ENCODE measurements around the gene GALNT17.

Gene GALNT17

GRCh38 chr7:71298378-71298777 lies 166.4 kb downstream of the GALNT17 start:
- ChIA-PET POLR2A (no interaction called here), CTCF (no interaction called here)
- TF ChIP-seq ELF4 (IDR thresholded peaks at IDR 0.05) (no peak), ZNF384 (IDR thresholded peaks at IDR 0.05) (no peak), FOXA1 (IDR thresholded peaks at IDR 0.05) (no peak), CTBP1 (IDR thresholded peaks at IDR 0.05; ENCODE audit: borderline replicate concordance) (no peak), NFRKB (IDR thresholded peaks at IDR 0.05) (no peak), PKNOX1 (IDR thresholded peaks at IDR 0.05) (no peak), LEF1 (IDR thresholded peaks at IDR 0.05; ENCODE audit: borderline replicate concordance) (no peak), TARDBP (IDR thresholded peaks at IDR 0.05) (no peak), SUZ12 (IDR thresholded peaks at IDR 0.05) (no peak), HDGF (IDR thresholded peaks at IDR 0.05; ENCODE audit: borderline replicate concordance) (no peak), FOXM1 (IDR thresholded peaks at IDR 0.05; ENCODE audit: borderline replicate concordance) (no peak), SP1 (IDR thresholded peaks at IDR 0.05) (no peak), ARNT (IDR thresholded peaks at IDR 0.05) (no peak)
- no peak for DNase-seq (ENCODE audit: extremely low spot score)

GRCh38 chr7:71300086-71300485 lies 168.1 kb downstream of the GALNT17 start:
- ChIA-PET POLR2A (no interaction called here), CTCF (no interaction called here)
- no peak for TF ChIP-seq FOXK2 (IDR thresholded peaks at IDR 0.05)
- no peak for TF ChIP-seq PKNOX1 (IDR thresholded peaks at IDR 0.05)
- no peak for TF ChIP-seq CTBP1 (IDR thresholded peaks at IDR 0.05; ENCODE audit: borderline replicate concordance)
- no peak for TF ChIP-seq HDGF (IDR thresholded peaks at IDR 0.05; ENCODE audit: borderline replicate concordance)
- TF ChIP-seq NFRKB (IDR thresholded peaks at IDR 0.05) = no peak
- TF ChIP-seq BHLHE40 (IDR thresholded peaks at IDR 0.05; ENCODE audit: borderline replicate concordance) = no peak
- no peak for TF ChIP-seq ELF4 (IDR thresholded peaks at IDR 0.05)
- no peak for TF ChIP-seq FOXA1 (IDR thresholded peaks at IDR 0.05)
- TF ChIP-seq ARNT (IDR thresholded peaks at IDR 0.05) = no peak
- TF ChIP-seq TARDBP (IDR thresholded peaks at IDR 0.05) = no peak
- TF ChIP-seq SUZ12 (IDR thresholded peaks at IDR 0.05) = no peak
- no peak for TF ChIP-seq FOXM1 (IDR thresholded peaks at IDR 0.05; ENCODE audit: borderline replicate concordance)
- TF ChIP-seq LEF1 (IDR thresholded peaks at IDR 0.05; ENCODE audit: borderline replicate concordance) = no peak
- TF ChIP-seq ZNF384 (IDR thresholded peaks at IDR 0.05) = no peak
- no peak for TF ChIP-seq L3MBTL2 (conservative IDR thresholded peaks at IDR 0.05)
- TF ChIP-seq SP1 (IDR thresholded peaks at IDR 0.05) = no peak
- no peak for DNase-seq (ENCODE audit: extremely low spot score)

- POLR2A ChIA-PET = no interaction called here
- no peak for DNase-seq (ENCODE audit: extremely low spot score)
- CTCF ChIA-PET = no interaction called here
- no peak for TF ChIP-seq ARNT (IDR thresholded peaks at IDR 0.05)
- no peak for TF ChIP-seq PKNOX1 (IDR thresholded peaks at IDR 0.05)
- TF ChIP-seq SUZ12 (IDR thresholded peaks at IDR 0.05) = no peak
- TF ChIP-seq L3MBTL2 (conservative IDR thresholded peaks at IDR 0.05) = no peak
- no peak for TF ChIP-seq FOXM1 (IDR thresholded peaks at IDR 0.05; ENCODE audit: borderline replicate concordance)
These were observed 168.7 kb downstream of the GALNT17 start for GRCh38 chr7:71300603-71301002.

- ChIA-PET POLR2A (no interaction called here), CTCF (no interaction called here)
- TF ChIP-seq NFRKB (IDR thresholded peaks at IDR 0.05) = no peak
- no peak for TF ChIP-seq ZNF384 (IDR thresholded peaks at IDR 0.05)
- no peak for TF ChIP-seq FOXA1 (IDR thresholded peaks at IDR 0.05)
- TF ChIP-seq HDGF (IDR thresholded peaks at IDR 0.05; ENCODE audit: borderline replicate concordance) = no peak
- no peak for TF ChIP-seq FOXM1 (IDR thresholded peaks at IDR 0.05; ENCODE audit: borderline replicate concordance)
- no peak for TF ChIP-seq SUZ12 (IDR thresholded peaks at IDR 0.05)
- TF ChIP-seq FOXK2 (IDR thresholded peaks at IDR 0.05) = no peak
- TF ChIP-seq BHLHE40 (IDR thresholded peaks at IDR 0.05; ENCODE audit: borderline replicate concordance) = no peak
- no peak for TF ChIP-seq CTBP1 (IDR thresholded peaks at IDR 0.05; ENCODE audit: borderline replicate concordance)
- TF ChIP-seq TARDBP (IDR thresholded peaks at IDR 0.05) = no peak
- no peak for TF ChIP-seq ELF4 (IDR thresholded peaks at IDR 0.05)
- no peak for TF ChIP-seq SP1 (IDR thresholded peaks at IDR 0.05)
- no peak for TF ChIP-seq ARNT (IDR thresholded peaks at IDR 0.05)
- TF ChIP-seq L3MBTL2 (conservative IDR thresholded peaks at IDR 0.05) = no peak
- TF ChIP-seq PKNOX1 (IDR thresholded peaks at IDR 0.05) = no peak
- no peak for TF ChIP-seq LEF1 (IDR thresholded peaks at IDR 0.05; ENCODE audit: borderline replicate concordance)
- no peak for DNase-seq (ENCODE audit: extremely low spot score)
These were observed 169.2 kb downstream of the GALNT17 start for GRCh38 chr7:71301167-71301566.

- TF ChIP-seq L3MBTL2 (conservative IDR thresholded peaks at IDR 0.05) (no peak), HDGF (IDR thresholded peaks at IDR 0.05; ENCODE audit: borderline replicate concordance) (no peak), LEF1 (IDR thresholded peaks at IDR 0.05; ENCODE audit: borderline replicate concordance) (no peak), TARDBP (IDR thresholded peaks at IDR 0.05) (no peak), FOXK2 (IDR thresholded peaks at IDR 0.05) (no peak), BHLHE40 (IDR thresholded peaks at IDR 0.05; ENCODE audit: borderline replicate concordance) (no peak), SUZ12 (IDR thresholded peaks at IDR 0.05) (no peak), FOXM1 (IDR thresholded peaks at IDR 0.05; ENCODE audit: borderline replicate concordance) (no peak), SP1 (IDR thresholded peaks at IDR 0.05) (no peak), PKNOX1 (IDR thresholded peaks at IDR 0.05) (no peak), ARNT (IDR thresholded peaks at IDR 0.05) (no peak), ZNF384 (IDR thresholded peaks at IDR 0.05) (no peak)
- ChIA-PET CTCF (no interaction called here), POLR2A (no interaction called here)
- no peak for DNase-seq (ENCODE audit: extremely low spot score)
These were observed 171.6 kb downstream of the GALNT17 start for GRCh38 chr7:71303566-71303965.
